ENCODE data around the gene SCGB1D4. TPM values are rescaled to one million over a fixed set of nuclear protein-coding genes. Genes with fewer than 3 reads are reported as not detected.

SCGB1D4 gene
- total and polyA plus RNA-seq, 2 of the 4 experiments (the other 2 are of a cell fraction): not detected

GRCh38 chr11:62309991-62310390 is 11.1 kb upstream of the SCGB1D4 start:
- no peak overlapping the region for H2BK5ac ChIP-seq (ENCODE audit: low read depth, low read length, poor library complexity, severe bottlenecking)
- intact Hi-C loops (cut with micrococcal nuclease): no loop called here
- no peak overlapping the region for H2AFZ ChIP-seq (replicated peaks; ENCODE audit: low read length, poor library complexity)
- H3K9ac ChIP-seq (ENCODE audit: low read depth, low read length): no peak overlapping the region
- no peak overlapping the region for H2BK15ac ChIP-seq (ENCODE audit: low read depth, low read length)
- in situ Hi-C loops (cut with MboI; ENCODE audit: low sequenced_read_pairs): loop anchor here (10.0 to 25.0 kb wide), 2 partner anchors 135 to 448 kb away; no protein-coding TSS in a partner anchor
- POLR2A ChIA-PET (ENCODE audit: unreplicated experiment): no interaction called here
- no peaks in the 10 kb centered on the region for H3K36me3 ChIP-seq (ENCODE audit: control insufficient read depth, insufficient read depth, low read length)
- H4K20me1 ChIP-seq (ENCODE audit: insufficient read depth, low read length): no peaks in the 10 kb centered on the region
- H3K4me2 ChIP-seq (ENCODE audit: low read depth, low read length): no peak overlapping the region
- H3K14ac ChIP-seq (replicated peaks; ENCODE audit: low read depth, low read length): no peak overlapping the region
- no peak overlapping the region for H3K4me3 ChIP-seq (ENCODE audit: insufficient read depth, low read depth, low read length)
- H2AK9ac ChIP-seq (replicated peaks; ENCODE audit: low read depth, low read length, poor library complexity): no peak overlapping the region
- no peak overlapping the region for H4K5ac ChIP-seq (ENCODE audit: low read depth, low read length)
- H3K56ac ChIP-seq (ENCODE audit: extremely low read depth, insufficient read depth, low read length): no peak overlapping the region
- CTCF ChIA-PET: interaction anchor here (1.1 kb wide), 1 partner anchor 22 kb away, joined by 3 read pairs; no protein-coding TSS in a partner anchor
- TF ChIP-seq RFX5 (IDR thresholded peaks at IDR 0.05; ENCODE audit: low read depth, low read length) (no peak), NFE2L2 (IDR thresholded peaks at IDR 0.05; ENCODE audit: low read depth, low read length) (no peak), MAFK (IDR thresholded peaks at IDR 0.05; ENCODE audit: low read depth, low read length) (no peak), CEBPB (IDR thresholded peaks at IDR 0.05; ENCODE audit: low read depth, low read length) (no peak)
- TF ChIP-seq, protein P1, sequence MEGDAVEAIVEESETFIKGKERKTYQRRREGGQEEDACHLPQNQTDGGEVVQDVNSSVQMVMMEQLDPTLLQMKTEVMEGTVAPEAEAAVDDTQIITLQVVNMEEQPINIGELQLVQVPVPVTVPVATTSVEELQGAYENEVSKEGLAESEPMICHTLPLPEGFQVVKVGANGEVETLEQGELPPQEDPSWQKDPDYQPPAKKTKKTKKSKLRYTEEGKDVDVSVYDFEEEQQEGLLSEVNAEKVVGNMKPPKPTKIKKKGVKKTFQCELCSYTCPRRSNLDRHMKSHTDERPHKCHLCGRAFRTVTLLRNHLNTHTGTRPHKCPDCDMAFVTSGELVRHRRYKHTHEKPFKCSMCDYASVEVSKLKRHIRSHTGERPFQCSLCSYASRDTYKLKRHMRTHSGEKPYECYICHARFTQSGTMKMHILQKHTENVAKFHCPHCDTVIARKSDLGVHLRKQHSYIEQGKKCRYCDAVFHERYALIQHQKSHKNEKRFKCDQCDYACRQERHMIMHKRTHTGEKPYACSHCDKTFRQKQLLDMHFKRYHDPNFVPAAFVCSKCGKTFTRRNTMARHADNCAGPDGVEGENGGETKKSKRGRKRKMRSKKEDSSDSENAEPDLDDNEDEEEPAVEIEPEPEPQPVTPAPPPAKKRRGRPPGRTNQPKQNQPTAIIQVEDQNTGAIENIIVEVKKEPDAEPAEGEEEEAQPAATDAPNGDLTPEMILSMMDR (conservative IDR thresholded peaks at IDR 0.05; ENCODE audit: low read depth, low read length): no peak
- 20% methylated on average over 1 of the region's 7 CpGs; no CpG with 5 or more reads in 1 of the 2 experiments for WGBS, 2 experiments (ENCODE audit: extremely low coverage in 2 of 2, insufficient read length in 1 of 2)
- no peak overlapping the region for H2AK5ac ChIP-seq (ENCODE audit: low read depth, low read length)
- peaks cover 10% of the 10 kb centered on the region; the same call in 1 of the 2 replicates for H3K27me3 ChIP-seq (ENCODE audit: control insufficient read depth, insufficient read depth, low read length)
- no peak overlapping the region for H4K8ac ChIP-seq (ENCODE audit: low read depth in 2 of 2, low read length in 2 of 2)
- H2BK120ac ChIP-seq (ENCODE audit: low read depth, low read length): no peak overlapping the region
- dilution Hi-C loops (cut with HindIII; ENCODE audit: low sequenced_read_pairs, unreplicated experiment): no loop called here
- no TSS peak for BruUV-seq (replicated peaks)
- DNase-seq: no peak
- no peak overlapping the region for H2BK20ac ChIP-seq (ENCODE audit: low read depth, low read length)
- H4K91ac ChIP-seq (ENCODE audit: insufficient read depth, low read depth, low read length): no peak overlapping the region
- no peak overlapping the region for H3K4ac ChIP-seq (ENCODE audit: low read depth, low read length)
- H3K27ac ChIP-seq (ENCODE audit: insufficient read depth, low read length): no peak overlapping the region
- no peaks in the 10 kb centered on the region for H3K9me1 ChIP-seq (ENCODE audit: insufficient read depth, low read length)
- H3K9me3 ChIP-seq (ENCODE audit: control insufficient read depth, insufficient read depth, low read length): no peaks in the 10 kb centered on the region
- no peaks in the 10 kb centered on the region for H3K79me1 ChIP-seq (ENCODE audit: low read depth in 1 of 2, low read length in 2 of 2)
- no peak overlapping the region for H3K23ac ChIP-seq (ENCODE audit: low read depth, low read length)
- H3K4me1 ChIP-seq (ENCODE audit: control insufficient read depth, insufficient read depth, low read length): no peaks in the 10 kb centered on the region
- no peak overlapping the region for H3K18ac ChIP-seq (ENCODE audit: low read depth, low read length)
- ATAC-seq (ENCODE audit: low read depth): no peak
